ENCODE data around the gene UBA7.

GRCh38 chr3:49792371-49793150, 21.2 kb downstream of the UBA7 start:
- TF ChIP-seq CTCF (IDR thresholded peaks at IDR 0.05) (no peak), POLR2A (IDR thresholded peaks at IDR 0.05) (no peak), EP300 (IDR thresholded peaks at IDR 0.05) (no peak)

Measured in ovary (tissue), 3 donors.